ENCODE measurements around the gene ARHGEF7.
"Not testable (repeated sequence)": the region's sequence is repeated elsewhere in the genome, so short reads cannot be mapped to it uniquely, and the experiment has no call there.

GRCh38 chr13:111257899-111258298 is 142.8 kb downstream of the ARHGEF7 start:
- TF ChIP-seq TAF1 (IDR thresholded peaks at IDR 0.05; ENCODE audit: borderline replicate concordance, low read depth, low read length); POLR2A (IDR thresholded peaks at IDR 0.05; ENCODE audit: low read depth, low read length): not testable (repeated sequence)
